CD4-positive, alpha-beta T cell treated with Interleukin-4 for 1 hour (primary cell): ENCODE results near the gene HCN2.
"Not testable (repeated sequence)": the region's sequence is repeated elsewhere in the genome, so short reads cannot be mapped to it uniquely, and the experiment has no call there.

Source experiments
- DNase-seq, 2 donors: peaks; one replicate each; pipeline ENCODE4 v3.0.0-alpha.2; 2020 to 2022

HCN2 gene

DNA sequence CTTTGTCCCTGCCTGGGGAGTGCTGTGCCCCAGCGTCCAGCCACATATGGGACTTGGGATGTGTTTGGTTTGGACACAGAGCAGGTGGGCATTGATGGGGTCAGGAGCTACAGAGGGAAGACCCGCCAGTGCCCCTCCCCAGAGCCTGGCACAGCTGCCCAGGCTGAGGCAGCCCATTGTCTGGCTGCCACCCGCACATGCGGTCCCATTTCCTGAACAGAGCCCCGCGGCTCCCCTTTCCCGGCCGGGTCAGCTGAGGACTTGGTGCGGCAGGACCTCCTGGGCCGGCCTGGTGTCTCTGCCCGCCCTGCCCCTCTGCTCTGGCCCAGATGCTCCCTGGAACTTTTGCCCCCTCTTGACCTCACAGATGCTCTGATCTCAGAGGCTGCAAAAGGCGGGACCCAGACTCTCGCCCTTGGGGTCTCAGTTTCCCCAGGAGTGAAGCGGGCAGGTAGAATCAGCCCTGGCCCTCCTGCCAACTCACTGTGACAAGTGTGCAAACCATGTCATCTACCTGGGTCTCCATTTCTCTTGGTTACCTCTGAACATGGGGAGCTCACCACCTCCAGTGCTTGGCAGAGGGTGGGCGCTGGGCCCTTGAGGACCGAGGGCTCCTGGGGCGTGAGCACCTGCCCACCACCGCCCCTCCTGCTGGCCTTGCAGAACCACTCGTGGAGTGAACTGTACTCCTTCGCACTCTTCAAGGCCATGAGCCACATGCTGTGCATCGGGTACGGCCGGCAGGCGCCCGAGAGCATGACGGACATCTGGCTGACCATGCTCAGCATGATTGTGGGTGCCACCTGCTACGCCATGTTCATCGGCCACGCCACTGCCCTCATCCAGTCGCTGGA lies 17.8 kb downstream of the HCN2 start:
- DNase-seq = no peak

DNA sequence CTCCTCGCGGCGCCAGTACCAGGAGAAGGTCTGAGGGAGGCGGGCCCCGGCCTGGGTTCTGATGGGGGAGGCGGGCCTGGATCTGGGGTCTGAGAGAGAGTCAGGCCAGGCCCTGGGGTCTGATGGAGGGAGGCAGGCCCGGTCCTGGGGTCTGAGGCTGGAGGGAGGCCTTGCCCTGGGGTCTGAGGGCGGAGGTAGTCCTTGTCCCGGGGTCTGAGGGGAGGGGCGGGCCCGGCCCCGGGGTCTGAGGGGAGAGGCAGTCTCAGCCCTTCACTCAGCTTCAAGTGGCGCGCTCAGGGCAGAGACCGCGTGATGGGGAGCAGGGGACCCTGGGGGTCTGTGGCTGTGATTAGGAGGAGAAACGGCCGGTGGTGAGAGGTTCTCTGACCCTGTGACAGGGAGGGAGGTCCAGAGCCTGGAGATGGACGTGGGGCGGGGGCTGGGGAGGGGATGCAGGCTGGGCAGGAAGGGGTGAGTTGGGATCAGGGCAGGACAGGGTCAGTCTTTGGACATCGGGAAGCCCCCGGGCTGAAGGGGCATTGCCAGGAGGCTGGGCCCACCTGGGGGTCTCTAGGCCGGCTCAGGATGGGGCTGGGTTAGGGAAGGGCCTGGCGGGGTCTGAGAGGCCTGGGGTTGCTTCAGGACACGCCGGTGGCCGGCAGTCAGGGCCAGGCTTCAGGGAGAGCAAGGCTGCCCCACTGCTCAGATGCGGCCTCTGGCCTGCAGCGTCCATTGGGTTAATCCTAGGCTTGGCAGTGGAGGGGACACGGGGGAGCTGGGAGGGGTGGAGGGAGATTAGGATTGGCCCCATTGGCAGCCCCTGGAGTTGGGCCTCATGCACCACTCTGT lies 18.7 kb downstream of the HCN2 start:
- no peak for DNase-seq

DNA sequence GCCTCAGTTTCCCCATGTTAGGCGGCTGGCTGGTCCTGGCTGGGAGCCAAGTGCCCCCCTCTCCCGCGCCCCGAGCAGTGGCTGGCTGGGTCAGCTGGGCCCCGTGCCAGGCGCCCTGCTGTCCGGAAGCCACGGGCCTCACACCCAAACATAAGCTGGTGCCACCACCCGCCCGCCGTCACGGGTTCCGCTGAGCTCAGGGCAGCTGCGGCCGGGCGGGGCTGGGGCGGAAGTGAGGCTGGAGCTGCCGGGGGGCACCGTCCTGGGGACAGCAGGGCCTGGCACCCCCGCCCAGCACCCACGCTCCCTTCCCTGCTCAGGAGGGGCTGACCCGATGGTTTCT lies 19.3 kb downstream of the HCN2 start:
- peak in 1 of 2 donors; percentile 35 for DNase-seq

DNA sequence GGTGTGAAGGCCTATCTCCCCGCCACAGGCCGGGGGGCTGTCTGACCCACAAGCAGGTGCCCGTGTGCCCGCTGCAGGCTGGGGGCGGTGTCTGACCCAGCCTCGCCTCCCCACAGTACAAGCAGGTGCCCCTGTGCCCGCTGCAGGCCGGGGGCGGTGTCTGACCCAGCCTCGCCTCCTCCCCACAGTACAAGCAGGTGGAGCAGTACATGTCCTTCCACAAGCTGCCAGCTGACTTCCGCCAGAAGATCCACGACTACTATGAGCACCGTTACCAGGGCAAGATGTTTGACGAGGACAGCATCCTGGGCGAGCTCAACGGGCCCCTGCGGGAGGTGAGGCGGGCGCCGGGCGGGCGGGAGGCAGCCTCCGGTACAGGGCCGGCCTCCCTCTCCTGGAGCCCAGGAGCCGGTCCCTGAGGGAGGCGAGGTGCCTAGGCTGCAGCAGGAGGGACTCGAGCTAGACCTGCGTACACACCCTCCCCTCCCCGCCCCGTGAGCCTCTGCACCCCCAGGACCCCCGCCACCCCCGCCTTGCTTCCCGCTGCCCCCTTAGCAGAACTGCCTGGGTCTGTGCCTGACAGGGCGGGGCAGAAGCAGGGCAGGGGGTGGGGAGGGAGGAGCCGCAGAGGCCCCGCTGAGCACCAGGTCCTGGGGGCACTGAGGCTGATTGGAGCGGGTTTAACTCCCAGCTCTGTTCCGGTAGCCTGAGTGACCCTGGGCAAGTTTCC lies 20.6 kb downstream of the HCN2 start:
- DNase-seq = peak; percentile 45 to 60

DNA sequence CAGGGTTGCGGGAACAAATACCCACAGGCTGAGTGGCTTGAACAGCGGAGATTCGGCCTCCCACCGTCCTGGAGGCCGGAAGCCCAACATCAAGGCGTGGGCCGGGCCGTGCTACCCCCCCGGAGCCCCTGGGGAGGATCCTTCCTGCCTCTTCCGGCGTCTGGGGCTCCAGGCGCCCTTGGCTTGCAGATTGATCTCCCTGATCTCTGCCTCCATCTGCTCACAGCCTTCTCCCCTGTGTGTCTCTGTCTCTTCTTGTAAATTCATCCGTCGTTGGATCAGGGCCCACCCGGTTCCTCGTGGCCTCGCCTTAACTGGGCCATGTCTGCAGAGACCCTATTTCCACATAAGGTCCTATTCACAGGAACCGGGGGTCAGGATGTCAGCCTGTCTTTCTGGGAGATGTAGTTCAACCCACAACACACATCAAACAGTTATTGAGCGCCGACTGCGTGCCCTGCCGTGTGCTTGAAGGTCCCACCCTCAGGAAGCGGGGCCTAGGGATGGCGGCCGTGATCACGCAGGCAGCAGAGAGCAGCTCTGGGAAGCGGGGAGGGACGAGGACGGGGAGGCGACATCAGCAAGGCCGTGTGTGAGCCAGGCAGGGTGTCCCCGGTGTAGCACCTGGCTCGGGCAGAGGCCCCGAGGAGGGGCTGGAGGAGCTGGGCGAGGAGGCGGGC lies 21.3 kb downstream of the HCN2 start:
- DNase-seq = peak; percentile 37 to 77

DNA sequence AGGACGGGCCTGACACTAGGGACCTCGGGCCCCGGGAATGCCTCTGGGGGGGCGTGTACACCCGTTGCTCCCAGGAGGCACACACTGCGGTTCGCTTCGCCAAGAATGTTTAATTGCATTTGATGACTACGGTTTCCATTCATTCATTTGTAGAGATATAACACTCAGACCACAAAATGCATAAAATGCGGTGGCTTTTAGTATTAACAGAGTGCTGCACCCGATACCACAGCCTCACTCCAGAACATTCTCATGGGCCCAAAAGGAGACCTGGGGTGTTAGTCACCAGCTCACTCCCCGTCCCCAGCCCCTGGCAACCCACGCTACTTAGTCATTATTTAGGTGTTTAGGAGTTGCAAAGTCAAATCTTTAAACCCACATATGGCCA lies 21.8 kb downstream of the HCN2 start:
- peak; percentile 39 to 58 for DNase-seq

DNA sequence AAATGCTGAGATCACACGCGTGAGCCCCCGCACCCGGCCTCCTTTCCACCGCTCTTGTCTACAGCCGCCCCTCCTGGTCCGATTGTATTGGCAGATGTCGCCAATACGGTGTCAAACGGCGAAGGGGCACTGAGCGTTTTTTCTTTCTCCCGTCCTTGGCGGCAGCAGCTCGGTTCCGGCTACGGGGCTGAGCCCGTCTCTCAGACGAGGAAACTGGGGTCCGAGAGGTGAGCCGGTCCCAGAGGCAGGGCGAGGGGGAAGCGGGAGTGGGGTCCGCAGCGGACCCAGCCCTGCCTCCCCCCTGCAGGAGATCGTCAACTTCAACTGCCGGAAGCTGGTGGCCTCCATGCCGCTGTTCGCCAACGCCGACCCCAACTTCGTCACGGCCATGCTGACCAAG lies 23.3 kb downstream of the HCN2 start:
- DNase-seq = no peak

DNA sequence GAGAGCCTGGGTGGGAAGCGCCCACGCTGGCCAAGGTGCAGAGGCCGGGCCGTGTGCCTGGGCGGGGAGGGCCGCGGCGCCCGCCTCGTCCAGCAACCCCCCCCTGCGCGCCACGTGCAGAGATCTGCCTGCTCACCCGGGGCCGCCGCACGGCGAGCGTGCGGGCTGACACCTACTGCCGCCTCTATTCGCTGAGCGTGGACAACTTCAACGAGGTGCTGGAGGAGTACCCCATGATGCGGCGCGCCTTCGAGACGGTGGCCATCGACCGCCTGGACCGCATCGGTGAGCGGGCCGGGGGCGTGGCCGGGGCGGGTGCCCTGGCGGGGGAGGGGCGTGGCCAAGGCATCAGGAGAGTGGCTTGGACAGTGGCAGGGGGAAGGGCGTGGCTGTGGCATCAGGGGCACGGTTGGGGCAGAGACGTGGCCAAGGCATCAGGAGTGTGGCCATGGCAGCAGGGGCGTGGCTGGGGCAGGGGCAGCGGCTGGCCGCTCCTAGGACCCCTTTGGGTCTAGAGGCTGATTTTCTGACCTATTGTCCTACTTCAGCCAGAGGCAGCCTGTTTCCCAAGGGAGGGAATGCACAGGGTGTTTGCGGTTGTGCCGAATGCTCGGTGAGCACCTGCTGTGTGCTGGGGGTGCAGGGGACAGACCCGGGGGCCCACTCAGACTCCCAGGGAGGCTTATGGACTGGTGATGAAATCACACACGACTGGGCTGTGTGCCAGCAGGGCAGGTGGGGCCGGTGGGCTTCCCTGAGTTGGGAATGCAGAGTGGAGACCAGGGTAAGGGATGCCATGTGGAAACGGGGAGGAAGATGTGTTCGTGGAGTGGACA lies 24.3 kb downstream of the HCN2 start:
- no peak for DNase-seq

DNA sequence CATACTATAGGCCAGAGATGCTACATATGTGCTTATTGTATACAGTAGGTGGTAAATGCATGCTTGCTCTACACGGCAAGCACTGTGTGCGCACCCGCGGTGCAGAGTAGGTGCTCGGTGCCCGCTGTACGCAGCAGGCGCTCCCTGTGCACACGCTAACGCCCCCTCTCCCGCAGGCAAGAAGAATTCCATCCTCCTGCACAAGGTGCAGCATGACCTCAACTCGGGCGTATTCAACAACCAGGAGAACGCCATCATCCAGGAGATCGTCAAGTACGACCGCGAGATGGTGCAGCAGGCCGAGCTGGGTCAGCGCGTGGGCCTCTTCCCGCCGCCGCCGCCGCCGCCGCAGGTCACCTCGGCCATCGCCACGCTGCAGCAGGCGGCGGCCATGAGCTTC lies 25.9 kb downstream of the HCN2 start:
- DNase-seq = no peak

DNA sequence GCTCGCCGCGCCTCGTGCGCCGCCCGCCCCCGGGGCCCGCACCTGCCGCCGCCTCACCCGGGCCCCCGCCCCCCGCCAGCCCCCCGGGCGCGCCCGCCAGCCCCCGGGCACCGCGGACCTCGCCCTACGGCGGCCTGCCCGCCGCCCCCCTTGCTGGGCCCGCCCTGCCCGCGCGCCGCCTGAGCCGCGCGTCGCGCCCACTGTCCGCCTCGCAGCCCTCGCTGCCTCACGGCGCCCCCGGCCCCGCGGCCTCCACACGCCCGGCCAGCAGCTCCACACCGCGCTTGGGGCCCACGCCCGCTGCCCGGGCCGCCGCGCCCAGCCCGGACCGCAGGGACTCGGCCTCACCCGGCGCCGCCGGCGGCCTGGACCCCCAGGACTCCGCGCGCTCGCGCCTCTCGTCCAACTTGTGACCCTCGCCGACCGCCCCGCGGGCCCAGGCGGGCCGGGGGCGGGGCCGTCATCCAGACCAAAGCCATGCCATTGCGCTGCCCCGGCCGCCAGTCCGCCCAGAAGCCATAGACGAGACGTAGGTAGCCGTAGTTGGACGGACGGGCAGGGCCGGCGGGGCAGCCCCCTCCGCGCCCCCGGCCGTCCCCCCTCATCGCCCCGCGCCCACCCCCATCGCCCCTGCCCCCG lies 26.5 kb downstream of the HCN2 start:
- no peak for DNase-seq

DNA sequence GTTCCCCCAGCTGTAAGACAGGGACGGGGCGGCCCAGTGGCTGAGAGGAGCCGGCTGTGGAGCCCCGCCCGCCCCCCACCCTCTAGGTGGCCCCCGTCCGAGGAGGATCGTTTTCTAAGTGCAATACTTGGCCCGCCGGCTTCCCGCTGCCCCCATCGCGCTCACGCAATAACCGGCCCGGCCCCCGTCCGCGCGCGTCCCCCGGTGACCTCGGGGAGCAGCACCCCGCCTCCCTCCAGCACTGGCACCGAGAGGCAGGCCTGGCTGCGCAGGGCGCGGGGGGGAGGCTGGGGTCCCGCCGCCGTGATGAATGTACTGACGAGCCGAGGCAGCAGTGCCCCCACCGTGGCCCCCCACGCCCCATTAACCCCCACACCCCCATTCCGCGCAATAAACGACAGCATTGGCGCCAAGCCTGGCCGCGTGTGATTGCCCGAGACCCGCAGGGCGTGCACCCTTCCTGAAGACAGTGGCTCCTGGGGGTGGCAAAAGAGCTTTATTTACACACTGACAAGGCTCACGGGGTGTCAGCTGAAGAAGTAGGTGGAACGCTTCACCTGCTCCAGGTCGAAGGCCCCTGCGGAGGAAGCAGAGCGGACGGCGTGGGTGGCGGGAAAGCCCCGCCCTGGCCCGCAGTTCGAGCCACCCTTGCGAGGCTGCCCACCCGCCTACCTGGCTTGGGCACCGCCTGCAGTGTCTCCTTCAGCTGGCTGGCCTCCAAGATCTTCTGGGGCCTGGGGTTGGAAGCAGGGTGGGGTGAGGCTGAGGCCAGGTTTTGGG lies 27.3 kb downstream of the HCN2 start:
- DNase-seq = no peak

DNA sequence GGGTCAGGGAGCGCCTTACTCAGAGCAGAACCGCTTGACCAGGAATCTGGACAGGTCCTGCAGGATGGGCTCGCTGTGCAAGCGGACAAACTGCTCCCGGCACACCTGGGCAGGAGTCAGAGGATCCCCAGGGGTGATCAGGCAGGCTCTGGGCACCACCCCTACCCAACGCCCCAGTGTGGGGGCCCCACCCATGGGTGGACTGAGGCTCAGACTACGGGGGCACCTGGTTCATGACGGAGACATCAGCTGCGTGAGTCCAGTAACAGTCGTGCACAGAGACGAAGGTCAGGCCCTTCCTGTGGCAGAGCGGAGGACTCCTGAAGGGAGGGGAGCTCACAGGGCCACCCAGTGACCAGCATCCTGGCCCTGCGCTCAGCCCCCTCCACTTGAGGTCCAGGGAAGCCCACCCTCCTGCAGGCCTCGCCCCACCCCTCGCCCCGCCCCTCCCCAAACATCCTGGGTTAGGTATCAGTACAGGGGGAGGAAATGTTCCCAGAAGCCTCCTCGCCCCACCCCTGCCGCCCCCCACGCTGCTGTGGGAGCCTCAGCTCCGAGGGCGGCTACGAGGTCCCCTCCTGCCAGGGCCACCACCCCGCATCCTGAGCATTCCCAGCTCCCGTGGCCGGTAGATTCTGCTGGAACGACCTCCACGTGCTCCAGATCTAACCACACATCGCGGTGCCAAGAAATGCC lies 28.0 kb downstream of the HCN2 start:
- no peak for DNase-seq

DNA sequence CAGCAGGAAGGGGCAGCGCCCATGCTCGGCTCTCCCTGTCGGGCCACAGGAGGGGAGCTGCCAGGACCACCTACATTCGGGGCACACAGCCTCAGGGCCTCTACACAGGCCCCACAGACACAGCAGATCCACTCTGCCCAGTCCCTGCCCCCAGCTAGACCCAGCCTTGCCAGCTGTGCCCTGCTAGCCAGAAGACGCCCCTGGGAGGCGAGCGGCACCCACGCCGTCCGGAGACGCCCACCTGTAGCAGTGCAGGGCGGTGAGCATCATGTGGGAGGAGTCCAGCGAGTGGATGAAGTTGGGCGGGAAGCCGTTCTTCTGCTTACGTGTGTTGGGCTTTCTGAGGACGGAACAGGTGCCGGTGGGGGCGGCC lies 28.6 kb downstream of the HCN2 start:
- no peak for DNase-seq

DNA sequence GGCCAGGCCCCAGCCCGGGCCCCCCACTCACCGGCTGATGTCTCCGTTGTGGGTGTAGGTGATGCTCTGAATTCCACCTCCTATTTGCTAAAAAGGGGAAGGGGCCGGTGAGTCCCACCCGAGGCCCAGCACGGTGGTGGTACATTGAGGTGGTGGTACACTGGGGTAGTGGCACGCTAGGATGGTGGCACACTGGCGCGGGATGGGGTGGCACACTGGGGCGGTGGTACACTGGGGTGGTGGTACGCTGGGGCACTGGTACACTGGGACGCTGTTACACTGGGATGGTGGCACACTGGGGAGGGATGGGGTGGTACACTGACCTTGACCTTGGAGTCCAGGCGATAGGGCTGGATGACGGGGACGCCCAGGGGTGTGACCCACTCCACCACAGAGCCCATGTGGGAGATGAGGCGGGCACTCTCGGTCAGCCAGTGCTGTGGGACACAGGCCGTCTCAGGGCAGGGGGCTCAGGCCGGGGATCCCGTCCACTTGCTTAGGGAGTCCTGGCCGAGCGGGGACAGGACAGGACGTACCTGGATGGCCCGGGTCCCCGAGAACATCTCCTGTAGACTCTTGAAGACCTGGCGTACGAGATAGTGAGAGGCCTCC lies 29.1 kb downstream of the HCN2 start:
- no peak for DNase-seq

DNA sequence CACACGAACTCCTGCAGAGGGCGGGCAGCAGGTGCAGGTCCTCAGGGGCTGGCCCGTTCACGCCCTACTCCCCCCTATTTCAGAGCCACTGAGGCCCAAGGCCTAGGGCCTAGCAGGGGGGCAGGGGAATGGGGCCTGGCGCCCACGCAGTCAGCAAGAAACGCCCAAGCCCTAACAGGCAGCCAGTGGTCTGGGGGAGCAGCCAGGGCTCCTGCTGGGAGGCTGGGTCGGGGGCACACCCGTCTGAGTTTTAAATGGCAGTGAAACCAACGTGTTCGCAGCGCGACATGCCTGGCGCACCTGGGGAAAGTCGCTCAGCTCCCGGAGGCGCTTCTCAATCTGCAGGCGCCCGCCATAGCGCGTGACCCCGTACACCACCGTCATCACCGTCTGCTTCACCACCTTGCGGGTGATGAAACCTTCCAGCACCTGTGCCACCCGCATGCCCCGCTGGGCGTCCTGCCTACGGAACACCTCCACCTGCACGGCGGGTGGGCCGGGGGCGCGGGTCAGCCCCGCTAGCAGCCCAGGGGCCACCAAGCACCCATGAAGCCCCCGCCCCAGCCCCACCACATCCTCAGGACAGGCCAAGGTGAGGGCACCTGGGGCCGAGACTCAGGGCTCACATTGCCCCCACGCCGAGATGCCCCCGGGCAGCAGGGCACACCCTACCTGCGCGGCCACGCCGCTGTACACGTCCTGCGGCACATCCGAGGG lies 29.8 kb downstream of the HCN2 start:
- no peak for DNase-seq

DNA sequence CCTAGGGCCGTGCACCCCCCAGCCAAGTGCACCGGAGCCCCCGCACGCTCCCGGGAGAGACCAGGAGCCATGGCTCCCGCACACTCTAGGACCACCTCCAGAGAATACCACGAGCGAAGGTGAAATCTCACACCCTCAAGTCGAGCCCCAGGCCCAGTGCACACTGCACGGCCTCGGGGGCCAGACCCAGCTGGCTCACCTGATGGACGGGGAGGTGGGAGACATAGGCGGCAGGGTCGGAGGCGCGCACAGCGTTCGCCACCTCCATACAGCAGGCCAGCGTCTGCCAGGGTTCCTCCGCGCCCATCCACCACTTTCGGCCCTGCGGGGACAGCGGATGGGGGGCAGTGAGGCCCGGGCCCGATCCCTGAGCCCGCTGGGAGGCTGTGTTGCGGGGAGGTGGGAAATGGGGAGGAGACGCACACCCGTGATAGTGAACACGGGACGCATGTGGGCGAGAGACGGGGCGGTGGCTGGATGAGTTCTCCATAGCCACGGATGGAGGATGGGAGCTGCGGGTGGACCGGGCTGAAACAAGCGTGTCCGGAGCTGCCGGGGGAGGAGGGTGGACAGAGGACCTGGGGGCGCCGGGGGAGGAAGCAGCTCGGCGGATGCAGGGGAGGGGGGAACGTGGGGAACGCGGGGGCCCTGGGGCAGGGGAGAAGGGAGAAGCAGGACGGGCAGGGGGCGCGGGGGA lies 30.6 kb downstream of the HCN2 start:
- no peak for DNase-seq

DNA sequence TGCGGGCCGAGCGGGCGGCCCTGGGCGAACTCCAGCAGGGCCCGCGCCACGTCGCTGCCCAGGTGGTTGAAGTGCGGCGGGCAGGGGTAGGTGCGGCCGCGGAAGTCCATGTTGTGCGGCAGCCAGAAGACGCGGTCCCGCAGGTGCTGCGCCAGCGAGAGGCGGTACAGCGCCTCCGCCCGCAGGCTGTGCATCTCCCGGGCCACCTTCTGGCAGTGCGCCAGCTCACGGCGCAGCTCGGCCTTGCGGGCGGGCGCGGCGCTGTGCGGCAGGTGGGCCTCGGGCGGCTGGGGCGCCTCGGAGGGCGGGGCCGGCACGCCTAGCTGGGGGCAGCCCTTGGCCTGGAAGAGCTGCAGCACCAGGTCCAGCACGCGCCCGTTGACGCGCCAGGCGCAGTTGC lies 31.5 kb downstream of the HCN2 start:
- not testable (repeated sequence) for DNase-seq

DNA sequence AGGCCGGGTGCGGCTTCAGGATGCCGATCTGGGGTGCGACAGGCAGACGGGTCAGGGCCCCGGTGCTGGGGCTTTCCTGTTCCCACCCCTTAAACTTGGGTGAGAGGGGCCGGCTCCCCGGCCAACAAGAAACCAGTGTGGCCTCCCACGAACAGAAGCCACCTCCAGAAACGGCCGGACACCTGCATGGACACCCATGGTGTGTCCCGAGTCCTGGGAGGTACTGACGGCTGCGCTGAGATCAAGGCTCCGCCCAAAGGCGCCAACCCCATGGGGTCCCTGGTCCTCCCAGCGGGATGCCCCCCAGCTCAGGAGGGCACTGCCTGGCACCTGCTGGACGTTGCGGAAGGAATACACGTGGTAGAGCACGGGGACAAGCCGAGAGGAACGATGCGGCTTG lies 32.1 kb downstream of the HCN2 start:
- no peak for DNase-seq
